ENCODE data around the gene CTPS1.

Gene CTPS1

GRCh38 chr1:41013024-41013423 is 33.5 kb downstream of the CTPS1 start:
- Histone ChIP-seq H3K27me3 (ENCODE audit: control insufficient read depth, insufficient read depth, low read length, poor library complexity, severe bottlenecking) (no peaks in the 10 kb centered on the region), H3K36me3 (ENCODE audit: control insufficient read depth, insufficient read depth, low read length) (peaks cover 37% of the 10 kb centered on the region)
- 90 to 94% methylated on average over 6 of the region's 6 CpGs for WGBS, 2 experiments

GRCh38 chr1:41013796-41014195 is 34.3 kb downstream of the CTPS1 start:
- Histone ChIP-seq H3K9me3 (ENCODE audit: control insufficient read depth, low read length) (no peaks in the 10 kb centered on the region), H3K36me3 (ENCODE audit: control insufficient read depth, insufficient read depth, low read length) (peaks cover 32% of the 10 kb centered on the region), H3K4me3 (ENCODE audit: insufficient read depth, low read depth, low read length) (no peak overlapping the region), H3K27me3 (ENCODE audit: control insufficient read depth, insufficient read depth, low read length, poor library complexity, severe bottlenecking) (no peaks in the 10 kb centered on the region), H3K4me1 (ENCODE audit: control insufficient read depth, insufficient read depth, low read length) (no peaks in the 10 kb centered on the region), H3K27ac (ENCODE audit: insufficient read depth, low read depth, low read length, poor library complexity, severe bottlenecking) (no peak overlapping the region)
- WGBS, 2 experiments, result 93 to 95% methylated on average over 7 of the region's 7 CpGs

More at GRCh38 chr1:41013024-41013423, 33.5 kb downstream of the CTPS1 start:
- Histone ChIP-seq H3K4me3 (ENCODE audit: insufficient read depth, low read depth, low read length) (no peak overlapping the region), H3K4me1 (ENCODE audit: control insufficient read depth, insufficient read depth, low read length) (no peaks in the 10 kb centered on the region), H3K27ac (ENCODE audit: insufficient read depth, low read depth, low read length, poor library complexity, severe bottlenecking) (no peak overlapping the region), H3K9me3 (ENCODE audit: control insufficient read depth, low read length) (no peaks in the 10 kb centered on the region)

- Histone ChIP-seq H3K27me3 (ENCODE audit: control insufficient read depth, insufficient read depth, low read length, poor library complexity, severe bottlenecking) (no peaks in the 10 kb centered on the region), H3K9me3 (ENCODE audit: control insufficient read depth, low read length) (no peaks in the 10 kb centered on the region), H3K4me3 (ENCODE audit: insufficient read depth, low read depth, low read length) (no peak overlapping the region), H3K36me3 (ENCODE audit: control insufficient read depth, insufficient read depth, low read length) (peaks cover 21% of the 10 kb centered on the region), H3K27ac (ENCODE audit: insufficient read depth, low read depth, low read length, poor library complexity, severe bottlenecking) (no peak overlapping the region), H3K4me1 (ENCODE audit: control insufficient read depth, insufficient read depth, low read length) (no peaks in the 10 kb centered on the region)
- 95 to 96% methylated on average over 8 of the region's 8 CpGs for WGBS, 2 experiments
Measured at GRCh38 chr1:41014871-41015270, 35.4 kb downstream of the CTPS1 start.

GRCh38 chr1:41015281-41015896 is 35.9 kb downstream of the CTPS1 start:
- no peaks in the 10 kb centered on the region for H3K4me1 ChIP-seq (ENCODE audit: control insufficient read depth, insufficient read depth, low read length)
- H3K27ac ChIP-seq (ENCODE audit: insufficient read depth, low read depth, low read length, poor library complexity, severe bottlenecking), result no peak overlapping the region
- H3K4me3 ChIP-seq (ENCODE audit: insufficient read depth, low read depth, low read length), result no peak overlapping the region
- WGBS, 2 experiments, result 94% methylated on average over 5 of the region's 5 CpGs
- H3K27me3 ChIP-seq (ENCODE audit: control insufficient read depth, insufficient read depth, low read length, poor library complexity, severe bottlenecking), result no peaks in the 10 kb centered on the region
- H3K9me3 ChIP-seq (ENCODE audit: control insufficient read depth, low read length), result no peaks in the 10 kb centered on the region
- H3K36me3 ChIP-seq (ENCODE audit: control insufficient read depth, insufficient read depth, low read length), result peaks cover 17% of the 10 kb centered on the region

GRCh38 chr1:41015897-41016470 is 36.5 kb downstream of the CTPS1 start:
- Histone ChIP-seq H3K27ac (ENCODE audit: insufficient read depth, low read depth, low read length, poor library complexity, severe bottlenecking) (no peak overlapping the region), H3K4me1 (ENCODE audit: control insufficient read depth, insufficient read depth, low read length) (peaks cover 5% of the 10 kb centered on the region), H3K36me3 (ENCODE audit: control insufficient read depth, insufficient read depth, low read length) (peaks cover 14% of the 10 kb centered on the region), H3K27me3 (ENCODE audit: control insufficient read depth, insufficient read depth, low read length, poor library complexity, severe bottlenecking) (no peaks in the 10 kb centered on the region), H3K4me3 (ENCODE audit: insufficient read depth, low read depth, low read length) (no peak overlapping the region), H3K9me3 (ENCODE audit: control insufficient read depth, low read length) (no peaks in the 10 kb centered on the region)
- 94 to 97% methylated on average over 13 of the region's 13 CpGs for WGBS, 2 experiments

GRCh38 chr1:41017141-41018017 is 37.9 kb downstream of the CTPS1 start:
- no peak overlapping the region for H3K4me3 ChIP-seq (ENCODE audit: insufficient read depth, low read depth, low read length)
- H3K9me3 ChIP-seq (ENCODE audit: control insufficient read depth, low read length), result no peaks in the 10 kb centered on the region
- 96 to 97% methylated on average over 44 of the region's 44 CpGs for WGBS, 2 experiments
- H3K27ac ChIP-seq (ENCODE audit: insufficient read depth, low read depth, low read length, poor library complexity, severe bottlenecking), result no peak overlapping the region
- no peaks in the 10 kb centered on the region for H3K27me3 ChIP-seq (ENCODE audit: control insufficient read depth, insufficient read depth, low read length, poor library complexity, severe bottlenecking)
- H3K4me1 ChIP-seq (ENCODE audit: control insufficient read depth, insufficient read depth, low read length), result peaks cover 14% of the 10 kb centered on the region
- peaks cover 6% of the 10 kb centered on the region for H3K36me3 ChIP-seq (ENCODE audit: control insufficient read depth, insufficient read depth, low read length)

GRCh38 chr1:41018018-41018410 is 38.5 kb downstream of the CTPS1 start:
- H3K36me3 ChIP-seq (ENCODE audit: control insufficient read depth, insufficient read depth, low read length), result no peaks in the 10 kb centered on the region
- H3K4me3 ChIP-seq (ENCODE audit: insufficient read depth, low read depth, low read length), result no peak overlapping the region
- peaks cover 14% of the 10 kb centered on the region for H3K4me1 ChIP-seq (ENCODE audit: control insufficient read depth, insufficient read depth, low read length)
- H3K9me3 ChIP-seq (ENCODE audit: control insufficient read depth, low read length), result no peaks in the 10 kb centered on the region
- no peak overlapping the region for H3K27ac ChIP-seq (ENCODE audit: insufficient read depth, low read depth, low read length, poor library complexity, severe bottlenecking)
- H3K27me3 ChIP-seq (ENCODE audit: control insufficient read depth, insufficient read depth, low read length, poor library complexity, severe bottlenecking), result no peaks in the 10 kb centered on the region
- 95% methylated on average over 8 of the region's 8 CpGs for WGBS, 2 experiments

GRCh38 chr1:41019353-41019745 is 39.9 kb downstream of the CTPS1 start:
- H3K4me1 ChIP-seq (ENCODE audit: control insufficient read depth, insufficient read depth, low read length), result peaks cover 14% of the 10 kb centered on the region
- no peak overlapping the region for H3K4me3 ChIP-seq (ENCODE audit: insufficient read depth, low read depth, low read length)
- no peaks in the 10 kb centered on the region for H3K36me3 ChIP-seq (ENCODE audit: control insufficient read depth, insufficient read depth, low read length)
- H3K9me3 ChIP-seq (ENCODE audit: control insufficient read depth, low read length), result no peaks in the 10 kb centered on the region
- H3K27ac ChIP-seq (ENCODE audit: insufficient read depth, low read depth, low read length, poor library complexity, severe bottlenecking), result no peak overlapping the region
- 88 to 91% methylated on average over 2 of the region's 2 CpGs for WGBS, 2 experiments
- no peaks in the 10 kb centered on the region for H3K27me3 ChIP-seq (ENCODE audit: control insufficient read depth, insufficient read depth, low read length, poor library complexity, severe bottlenecking)

- H3K4me3 ChIP-seq (ENCODE audit: insufficient read depth, low read depth, low read length), result no peak overlapping the region
- H3K27me3 ChIP-seq (ENCODE audit: control insufficient read depth, insufficient read depth, low read length, poor library complexity, severe bottlenecking), result no peaks in the 10 kb centered on the region
- peaks cover 19% of the 10 kb centered on the region for H3K4me1 ChIP-seq (ENCODE audit: control insufficient read depth, insufficient read depth, low read length)
- no peaks in the 10 kb centered on the region for H3K36me3 ChIP-seq (ENCODE audit: control insufficient read depth, insufficient read depth, low read length)
- WGBS, 2 experiments, result 94 to 95% methylated on average over 17 of the region's 17 CpGs
- H3K27ac ChIP-seq (ENCODE audit: insufficient read depth, low read depth, low read length, poor library complexity, severe bottlenecking), result no peak overlapping the region
- H3K9me3 ChIP-seq (ENCODE audit: control insufficient read depth, low read length), result no peaks in the 10 kb centered on the region
Measured at GRCh38 chr1:41020109-41020576, 40.6 kb downstream of the CTPS1 start.

GRCh38 chr1:41020654-41021053 is 41.2 kb downstream of the CTPS1 start:
- no peak overlapping the region for H3K27ac ChIP-seq (ENCODE audit: insufficient read depth, low read depth, low read length, poor library complexity, severe bottlenecking)
- no peaks in the 10 kb centered on the region for H3K27me3 ChIP-seq (ENCODE audit: control insufficient read depth, insufficient read depth, low read length, poor library complexity, severe bottlenecking)
- H3K9me3 ChIP-seq (ENCODE audit: control insufficient read depth, low read length), result no peaks in the 10 kb centered on the region
- no peaks in the 10 kb centered on the region for H3K36me3 ChIP-seq (ENCODE audit: control insufficient read depth, insufficient read depth, low read length)
- 91 to 92% methylated on average over 3 of the region's 3 CpGs for WGBS, 2 experiments
- H3K4me1 ChIP-seq (ENCODE audit: control insufficient read depth, insufficient read depth, low read length), result peaks cover 21% of the 10 kb centered on the region
- no peak overlapping the region for H3K4me3 ChIP-seq (ENCODE audit: insufficient read depth, low read depth, low read length)

All from ectodermal cell (in vitro differentiated cells).